Panc1 (cell line): Measurements from ENCODE around the gene OR2H1. TPM values are rescaled to one million over a fixed set of nuclear protein-coding genes. Genes with fewer than 3 reads are reported as not detected.

Experiments used
- ATAC-seq: fragments of 200-7000 bp; cut with Tn5 transposase; 2 replicates; pipeline ENCODE4 v1.9.1; 2020; ENCODE audit warnings: mild to moderate bottlenecking, moderate library complexity
- BruUV-seq: library from RNA; stranded (reverse); fragments of 400-500 nt; replicated peaks from 2 replicates; lab custom pipeline; 2021; lab: Mats Ljungman, UMichigan
- CTCF ChIA-PET: fragments of 300-600 bp; sonication (Branson Sonifier 250); formaldehyde crosslinking; loops from one replicate; lab custom pipeline; 2022; ENCODE audit warnings: antibody characterized with exemption; lab: Charles Lee
- POLR2A ChIA-PET: fragments of 300-600 bp; sonication (Branson Sonifier 250); formaldehyde crosslinking; loops from one replicate; lab custom pipeline; 2022; ENCODE audit warnings: antibody characterized with exemption; lab: Charles Lee
- DNase-seq: peaks from one replicate; pipeline ENCODE4 v3.0.0-alpha.2; 2010; ENCODE audit warnings: low read depth, low spot score
- H3K27ac ChIP-seq: 2 replicates; pipeline ENCODE4 v1.5.1; 2011; ENCODE audit warnings: mild to moderate bottlenecking, low read length, inconsistent platforms
- H3K27me3 ChIP-seq: fragments of 200-500 bp; sonication (Bioruptor generic); 2 replicates; pipeline ENCODE4 v1.6.0; 2014; ENCODE audit warnings: low read length, inconsistent platforms; ENCODE audit not compliant: control insufficient read depth, insufficient read depth
- H3K36me3 ChIP-seq: fragments of 200-500 bp; sonication (Bioruptor generic); 2 replicates; pipeline ENCODE4 v1.5.1; 2014; ENCODE audit warnings: inconsistent platforms, mild to moderate bottlenecking, low read length, moderate library complexity; ENCODE audit not compliant: control insufficient read depth, insufficient read depth
- H3K4me1 ChIP-seq: 2 replicates; pipeline ENCODE4 v1.5.1; 2011; ENCODE audit warnings: inconsistent platforms, mild to moderate bottlenecking, low read length, moderate library complexity; ENCODE audit not compliant: control insufficient read depth, insufficient read depth
- H3K4me3 ChIP-seq, 2 experiments: 2 replicates each; pipeline ENCODE4 v1.5.1; 2011 to 2012; ENCODE audit warnings: low read depth in 2 of 2, low read length in 2 of 2, mild to moderate bottlenecking in 2 of 2, inconsistent platforms in 1 of 2, moderate library complexity in 1 of 2
- H3K9me3 ChIP-seq: fragments of 200-500 bp; sonication (Bioruptor generic); 2 replicates; pipeline ENCODE4 v1.5.1; 2014; ENCODE audit warnings: low read depth, mild to moderate bottlenecking, inconsistent platforms, low read length, moderate library complexity; ENCODE audit not compliant: control insufficient read depth, insufficient read depth
- CTCF ChIP-seq: fragments of 450-650 bp; IDR thresholded peaks from 2 replicates; pipeline ENCODE4 v1.5.1; 2017; ENCODE audit warnings: mild to moderate bottlenecking
- POLR2AphosphoS5 ChIP-seq: IDR thresholded peaks from 2 replicates; pipeline ENCODE4 v1.6.1; 2012; ENCODE audit warnings: mild to moderate bottlenecking, low read depth, low read length, moderate library complexity
- SIN3A ChIP-seq: IDR thresholded peaks from 2 replicates; pipeline ENCODE4 v1.6.1; 2012; ENCODE audit warnings: low read depth, mild to moderate bottlenecking, low read length, moderate library complexity, borderline replicate concordance; ENCODE audit not compliant: insufficient read depth
- TCF7L2 ChIP-seq: IDR thresholded peaks from 2 replicates; pipeline ENCODE4 v1.6.1; 2011; ENCODE audit warnings: mild to moderate bottlenecking, low read depth, low read length, inconsistent platforms
- in situ Hi-C: cut with HindIII; loops from 2 replicates; pipeline ENCODE4 v1.10.0; 2016; ENCODE audit warnings: low sequenced_read_pairs, low pct_unique_long_range_greater_than_20kb
- intact Hi-C: fragments of 100-400 bp; cut with micrococcal nuclease; formaldehyde crosslinking; loops from one replicate; pipeline ENCODE4 v1.10.0; 2022; ENCODE audit not compliant: unreplicated experiment
- total RNA-seq: library from RNA; stranded (reverse); gene quantifications from one replicate; pipeline ENCODE4 v1.2.1, GENCODE V29; 2021; ENCODE audit not compliant: unreplicated experiment

OR2H1 gene
- total RNA-seq, 1 experiment from 2014 or later, result not detected

GRCh38 chr6:29510746-29511300, 53.9 kb downstream of the OR2H1 start:
- CTCF ChIA-PET, result no interaction called here
- intact Hi-C loops, result no loop called here
- no peak overlapping the region for H3K4me3 ChIP-seq
- POLR2A ChIA-PET, result no interaction called here
- TF ChIP-seq POLR2AphosphoS5, result no peak
- TF ChIP-seq SIN3A, result no peak
- TF ChIP-seq TCF7L2, result no peak
- TF ChIP-seq CTCF, result no peak
- DNase-seq, result no peak
- no peak for ATAC-seq
- H3K27ac ChIP-seq, result no peak overlapping the region
- BruUV-seq, result no TSS peak
- H3K36me3 ChIP-seq, result no peaks in the 10 kb centered on the region
- H3K4me1 ChIP-seq, result no peaks in the 10 kb centered on the region
- no peaks in the 10 kb centered on the region for H3K9me3 ChIP-seq
- in situ Hi-C loops, result no loop called here
- H3K27me3 ChIP-seq, result no peaks in the 10 kb centered on the region; the same call in none of the 2 replicates

Other genes starting within 250 kb of the OR2H1 start
- gene OR14J1, start 155.5 kb upstream of the OR2H1 start, total RNA-seq, result not detected
- gene OR5V1, start 88.3 kb upstream of the OR2H1 start, total RNA-seq, result not detected
- not detected for gene OR12D3, start 81.9 kb upstream of the OR2H1 start, total RNA-seq
- not detected for gene OR12D2, start 61.5 kb upstream of the OR2H1 start, total RNA-seq
- gene OR12D1, start 42.2 kb upstream of the OR2H1 start, total RNA-seq, result not detected
- not detected for gene OR10C1, start 17.8 kb upstream of the OR2H1 start, total RNA-seq
- gene OR11A1, start 84 bp upstream of the OR2H1 start, total RNA-seq, result not detected
- not detected for gene MAS1L, start 30.8 kb downstream of the OR2H1 start, total RNA-seq
- 0.54 TPM for gene UBD, start 102.6 kb downstream of the OR2H1 start, total RNA-seq
- not detected for gene OR2H2, start 128.0 kb downstream of the OR2H1 start, total RNA-seq
- 11.9 TPM for gene GABBR1, start 176.0 kb downstream of the OR2H1 start, total RNA-seq
- not detected for gene MOG, start 199.9 kb downstream of the OR2H1 start, total RNA-seq
- gene ZFP57, start 224.0 kb downstream of the OR2H1 start, total RNA-seq, result not detected